HepG2 (cell line): ENCODE measurements around the gene CCNO. TPM values are rescaled to one million over a fixed set of nuclear protein-coding genes. Genes with fewer than 3 reads are reported as not detected.

ENCODE experiments used
- ATAC-seq: fragments of 200-7000 bp; cut with Tn5 transposase; 3 replicates; pipeline ENCODE4 v1.9.1; 2020; ENCODE audit warnings: mild to moderate bottlenecking, moderate library complexity
- BruUV-seq: library from RNA; stranded (reverse); fragments of 400-500 nt; replicated peaks from 2 replicates; lab custom pipeline; 2021; lab: Mats Ljungman, UMichigan
- CTCF ChIA-PET: fragments of 300-600 bp; formaldehyde crosslinking; extraction: SDS; loops from one replicate; lab custom pipeline; 2021; ENCODE audit warnings: low total read pairs, inconsistent platforms, low intra/inter-chr PET ratio; lab: Yijun Ruan, JAX
- POLR2A ChIA-PET: fragments of 350-600 bp; sonication (Branson Sonifier 250); formaldehyde crosslinking; loops from one replicate; lab custom pipeline; 2020; ENCODE audit warnings: antibody characterized with exemption, inconsistent platforms; lab: Yijun Ruan, JAX
- DNase-seq: peaks from one replicate; pipeline ENCODE4 v3.0.0-alpha.2; 2015; ENCODE audit warnings: low spot score
- FAIRE-seq: peaks from 3 replicates; lab custom pipeline; 2011; peaks lifted over from hg19 to GRCh38; lab: Jason Lieb, UNC
- H2AFZ ChIP-seq: one replicate; pipeline ENCODE4 v1.6.1; 2011; ENCODE audit warnings: low read length, inconsistent platforms
- H3K27ac ChIP-seq: fragments of 300-600 bp; 3 replicates; pipeline ENCODE4 v1.8.0; 2011; ENCODE audit warnings: mixed run types, mild to moderate bottlenecking, mixed read lengths, low read length, inconsistent platforms; ENCODE audit not compliant: insufficient read depth; ENCODE audit errors: extremely low read length
- H3K27me3 ChIP-seq, 2 experiments: fragments of 200-600 bp in 1 of 2; 2 replicates in 1 of 2; 3 replicates in 1 of 2; pipeline versions ENCODE4 v1.6.0 to v1.8.0; 2011; ENCODE audit warnings: low read length in 2 of 2, mild to moderate bottlenecking in 2 of 2, moderate library complexity in 2 of 2, inconsistent platforms in 1 of 2; ENCODE audit not compliant: insufficient read depth in 2 of 2, control insufficient read depth in 1 of 2
- H3K36me3 ChIP-seq, 2 experiments: fragments of 200-600 bp in 1 of 2; replicated peaks in 1 of 2; 2 replicates in 1 of 2; 3 replicates in 1 of 2; pipeline versions ENCODE4 v1.5.1 to v1.8.0; 2011; ENCODE audit warnings: low read length in 2 of 2, inconsistent platforms in 1 of 2; ENCODE audit not compliant: insufficient read depth in 2 of 2, control insufficient read depth in 1 of 2
- H3K4me1 ChIP-seq: 2 replicates; pipeline ENCODE4 v1.5.1; 2012; ENCODE audit warnings: low read length, inconsistent platforms; ENCODE audit not compliant: insufficient read depth
- H3K4me2 ChIP-seq: 2 replicates; pipeline ENCODE4 v1.6.0; 2011; ENCODE audit warnings: low read depth, low read length, inconsistent platforms
- H3K4me3 ChIP-seq, 3 experiments: fragments of 200-600 bp in 1 of 3; sonication (generic), shearing (Covaris generic) in 1 of 3; replicated peaks in 1 of 3; 2 replicates each; pipeline ENCODE4 v1.5.1; 2011 to 2016; ENCODE audit warnings: low read length in 3 of 3, inconsistent platforms in 2 of 3, low read depth in 2 of 3, mild to moderate bottlenecking in 2 of 3, control low read depth in 1 of 3, mixed read lengths in 1 of 3; ENCODE audit not compliant: insufficient read depth in 1 of 3
- H3K79me2 ChIP-seq: one replicate; pipeline ENCODE4 v1.6.1; 2011; ENCODE audit warnings: low read length, inconsistent platforms; ENCODE audit not compliant: insufficient read depth
- H3K9ac ChIP-seq: 2 replicates; pipeline ENCODE4 v1.6.0; 2011; ENCODE audit warnings: mild to moderate bottlenecking, low read depth, low read length, inconsistent platforms; ENCODE audit not compliant: insufficient read depth
- H3K9me3 ChIP-seq: 2 replicates; pipeline ENCODE4 v1.5.1; 2012; ENCODE audit warnings: mild to moderate bottlenecking, low read length
- H4K20me1 ChIP-seq: 2 replicates; pipeline ENCODE4 v1.6.0; 2011; ENCODE audit warnings: inconsistent platforms, mild to moderate bottlenecking, low read length, moderate library complexity; ENCODE audit not compliant: insufficient read depth
- CENPT ChIP-seq: sonication (generic); formaldehyde crosslinking; IDR thresholded peaks from 2 replicates; pipeline ENCODE4 v1.8.0; 2022; ENCODE audit warnings: low read depth, mild to moderate bottlenecking, moderate library complexity, missing genetic modification reagents
- CERS6 ChIP-seq: sonication (generic); formaldehyde crosslinking; IDR thresholded peaks from 2 replicates; pipeline ENCODE4 v1.5.0; 2020; ENCODE audit warnings: missing genetic modification reagents
- EZH2 ChIP-seq: conservative IDR thresholded peaks from 2 replicates; pipeline ENCODE4 v1.6.1; 2012; ENCODE audit warnings: mild to moderate bottlenecking, low read depth, low read length, moderate library complexity
- HOMEZ ChIP-seq: IDR thresholded peaks from 2 replicates; pipeline ENCODE4 v1.6.1; 2016; ENCODE audit warnings: low read depth
- KDM5B ChIP-seq: sonication (generic); formaldehyde crosslinking; IDR thresholded peaks from 2 replicates; pipeline ENCODE4 v1.4.0; 2020; ENCODE audit warnings: missing genetic modification reagents, mild to moderate bottlenecking, borderline replicate concordance
- POLR2A ChIP-seq, 2 experiments: IDR thresholded peaks; 2 replicates each; pipeline ENCODE4 v1.6.1; 2011; ENCODE audit warnings: low read depth in 2 of 2, low read length in 2 of 2, mild to moderate bottlenecking in 1 of 2, moderate library complexity in 1 of 2; ENCODE audit not compliant: insufficient read depth in 1 of 2
- STAT6 ChIP-seq: sonication (generic); formaldehyde crosslinking; IDR thresholded peaks from 2 replicates; pipeline ENCODE4 v1.4.0; 2020; ENCODE audit warnings: missing genetic modification reagents, mild to moderate bottlenecking, borderline replicate concordance
- ZNF607 ChIP-seq: sonication (generic); formaldehyde crosslinking; IDR thresholded peaks from 2 replicates; pipeline ENCODE4 v1.5.1; 2020; ENCODE audit warnings: missing genetic modification reagents, mild to moderate bottlenecking, borderline replicate concordance
- ZNF678 ChIP-seq: sonication (generic); formaldehyde crosslinking; IDR thresholded peaks from 2 replicates; pipeline ENCODE4 v1.4.0; 2020; ENCODE audit warnings: mild to moderate bottlenecking, missing genetic modification reagents
- ZNF704 ChIP-seq: sonication (generic); formaldehyde crosslinking; IDR thresholded peaks from 2 replicates; pipeline ENCODE4 v1.8.1; 2023; ENCODE audit warnings: mild to moderate bottlenecking, inconsistent platforms, moderate library complexity, missing genetic modification reagents, borderline replicate concordance
- WGBS: methylation state at CpG from one replicate; pipeline ENCODE4 v1.1.6; 2017; ENCODE audit warnings: low lambda C conversion rate; 5-methylcytosine and 5-hydroxymethylcytosine counted together
- in situ Hi-C: cut with HindIII; loops from 2 replicates; pipeline ENCODE4 v1.10.0; 2017; ENCODE audit warnings: low pct_unique_long_range_greater_than_20kb; ENCODE audit not compliant: extremely low pct_ligation_motif_present
- intact Hi-C: fragments of 100-400 bp; cut with micrococcal nuclease; formaldehyde crosslinking; loops from one replicate; pipeline ENCODE4 v1.10.0; 2022; ENCODE audit not compliant: unreplicated experiment
- polyA plus RNA-seq, 8 experiments: library from polyadenylated mRNA; depleted of rRNA in 3 of 8; stranded (reverse) in 7 of 8; unstranded in 1 of 8; fragments of >200 nt; fragmentation: Illumina TruSeq in 4 of 8; extraction: Trizol in 4 of 8; gene quantifications; 2 replicates each; pipeline versions ENCODE4 v1.2.1 to v1.2.3, GENCODE V29; 2011 to 2016; ENCODE audit warnings: low read depth in 4 of 8, missing spikeins in 1 of 8, mixed read lengths in 1 of 8; ENCODE audit not compliant: insufficient read depth in 1 of 8
- total RNA-seq, 5 experiments: library from RNA; depleted of rRNA; stranded (reverse); fragments of >200 nt; fragmentation: Illumina TruSeq; extraction: Trizol; gene quantifications; 2 replicates each; pipeline ENCODE4 v1.2.3, GENCODE V29; 2016; ENCODE audit warnings: low read depth in 1 of 5

CCNO gene
- total and polyA plus RNA-seq, 2 of the 13 experiments (the other 11 are each of a cell fraction or from before 2014, with no cell fraction given): 0.07 TPM; not detected in 1

GRCh38 chr5:55236800-55237199 is 3.4 kb upstream of the CCNO start:
- Histone ChIP-seq H3K4me2 (no peak overlapping the region), H2AFZ (no peak overlapping the region), H3K27me3 (peaks cover 7 to 35% of the 10 kb centered on the region in 2 experiments; a peak in 4 of 5 replicates), H3K79me2 (no peaks in the 10 kb centered on the region), H3K9ac (no peak overlapping the region), H3K4me1 (peaks cover 28% of the 10 kb centered on the region), H3K9me3 (no peaks in the 10 kb centered on the region), H3K27ac (no peak overlapping the region), H4K20me1 (0 out of 2 replicates have a peak, but pooled peaks cover 4% of the 10 kb centered on the region), H3K4me3 (no peak overlapping the region), H3K36me3 (no peaks in the 10 kb centered on the region)
- 58% methylated on average over 10 of the region's 10 CpGs for WGBS
- no peak for FAIRE-seq
- ATAC-seq: no peak
- intact Hi-C loops: no loop called here
- POLR2A ChIA-PET: no interaction called here
- BruUV-seq: no TSS peak
- DNase-seq: no peak
- in situ Hi-C loops: no loop called here
- TF ChIP-seq POLR2A (IDR thresholded peaks at IDR 0.05; ENCODE audit: insufficient read depth in 1 of 2, low read depth in 2 of 2, low read length in 2 of 2) (no peak), HOMEZ (CRISPR knock-in tag) (no peak), ZNF678 (CRISPR knock-in tag) (no peak), CENPT (CRISPR knock-in tag) (no peak)
- CTCF ChIA-PET: no interaction called here

GRCh38 chr5:55234121-55234700 is 803 bp upstream of the CCNO start:
- FAIRE-seq: no peak
- peaks cover 7 to 56% of the 10 kb centered on the region in 2 experiments; a peak in 4 of 5 replicates for H3K27me3 ChIP-seq
- peak; percentile 31 for ATAC-seq
- peak overlapping the region; percentile 98 for H3K4me2 ChIP-seq
- CTCF ChIA-PET: no interaction called here
- peak overlapping the region; percentile 48 to 73 (median 68) for H3K4me3 ChIP-seq
- in situ Hi-C loops (no loop called here), intact Hi-C loops (no loop called here)
- POLR2A ChIA-PET: no interaction called here
- no peaks in the 10 kb centered on the region for H3K9me3 ChIP-seq
- no peak overlapping the region for H3K27ac ChIP-seq
- H3K9ac ChIP-seq: no peak overlapping the region
- peaks cover 37% of the 10 kb centered on the region for H3K4me1 ChIP-seq
- H4K20me1 ChIP-seq: 0 out of 2 replicates have a peak, but pooled peaks cover 4% of the 10 kb centered on the region
- no TSS peak for BruUV-seq
- no peak for DNase-seq
- H3K36me3 ChIP-seq: no peaks in the 10 kb centered on the region
- WGBS: 2% methylated on average over 19 of the region's 31 CpGs
- H3K79me2 ChIP-seq: no peaks in the 10 kb centered on the region
- H2AFZ ChIP-seq: peak overlapping the region; percentile 65
- peak; percentile 90 for TF ChIP-seq EZH2
- 0 out of 2 replicates have a peak, but pooled peaks have one; percentile 6 for TF ChIP-seq KDM5B
- TF ChIP-seq CERS6: no peak
- TF ChIP-seq STAT6 (CRISPR knock-in tag): no peak
- 0 out of 2 replicates have a peak, but pooled peaks have one; percentile 20 for TF ChIP-seq ZNF704 (CRISPR knock-in tag)
- TF ChIP-seq ZNF607 (CRISPR knock-in tag): 0 out of 2 replicates have a peak, but pooled peaks have one; percentile 24
